ENCODE measurements around the gene TSPEAR.

- TF ChIP-seq POLR2AphosphoS5 (IDR thresholded peaks at IDR 0.05) (no peak), CTCF (IDR thresholded peaks at IDR 0.05) (no peak), POLR2A (IDR thresholded peaks at IDR 0.05) (no peak)
Observed at GRCh38 chr21:44589586-44590305, 121.6 kb downstream of the TSPEAR start.

Measured in prostate gland (tissue), 2 donors.